IgD-negative memory B cell (primary cell): ENCODE results near the gene CRAMP1. TPM values are rescaled to one million over a fixed set of nuclear protein-coding genes. Genes with fewer than 3 reads are reported as not detected.

Experiments
- H3K27ac Mint-ChIP-seq, 3 donors: one replicate each; pipeline ENCODE4 v1.8.0; 2020 to 2022; ENCODE audit warnings: mild to moderate bottlenecking in 3 of 3, mixed read lengths in 3 of 3, moderate library complexity in 1 of 3
- H3K27me3 Mint-ChIP-seq: one replicate; pipeline ENCODE4 v1.8.0; 2021; ENCODE audit warnings: mixed read lengths
- H3K36me3 Mint-ChIP-seq: one replicate; pipeline ENCODE4 v1.8.0; 2020; ENCODE audit warnings: mild to moderate bottlenecking, mixed read lengths
- H3K4me1 Mint-ChIP-seq, 3 donors: one replicate each; pipeline ENCODE4 v1.8.0; 2020 to 2022; ENCODE audit warnings: mixed read lengths in 3 of 3, mild to moderate bottlenecking in 1 of 3
- H3K4me3 Mint-ChIP-seq, 4 donors: one replicate each; pipeline ENCODE4 v1.8.0; 2020 to 2022; ENCODE audit warnings: mild to moderate bottlenecking in 4 of 4, mixed read lengths in 4 of 4, moderate library complexity in 3 of 4
- H3K9me3 Mint-ChIP-seq, 3 donors: one replicate each; pipeline ENCODE4 v1.8.0; 2020 to 2021; ENCODE audit warnings: mixed read lengths in 3 of 3, mild to moderate bottlenecking in 1 of 3
- polyA plus RNA-seq: library from polyadenylated mRNA; unstranded; fragments of 300-500 nt; fragmentation: Illumina TruSeq; gene quantifications from one replicate; pipeline ENCODE4 v1.2.3, GENCODE V29; 2021

Gene CRAMP1
- polyA plus RNA-seq, 1 donor from 2014 or later, result 4.2 TPM

DNA sequence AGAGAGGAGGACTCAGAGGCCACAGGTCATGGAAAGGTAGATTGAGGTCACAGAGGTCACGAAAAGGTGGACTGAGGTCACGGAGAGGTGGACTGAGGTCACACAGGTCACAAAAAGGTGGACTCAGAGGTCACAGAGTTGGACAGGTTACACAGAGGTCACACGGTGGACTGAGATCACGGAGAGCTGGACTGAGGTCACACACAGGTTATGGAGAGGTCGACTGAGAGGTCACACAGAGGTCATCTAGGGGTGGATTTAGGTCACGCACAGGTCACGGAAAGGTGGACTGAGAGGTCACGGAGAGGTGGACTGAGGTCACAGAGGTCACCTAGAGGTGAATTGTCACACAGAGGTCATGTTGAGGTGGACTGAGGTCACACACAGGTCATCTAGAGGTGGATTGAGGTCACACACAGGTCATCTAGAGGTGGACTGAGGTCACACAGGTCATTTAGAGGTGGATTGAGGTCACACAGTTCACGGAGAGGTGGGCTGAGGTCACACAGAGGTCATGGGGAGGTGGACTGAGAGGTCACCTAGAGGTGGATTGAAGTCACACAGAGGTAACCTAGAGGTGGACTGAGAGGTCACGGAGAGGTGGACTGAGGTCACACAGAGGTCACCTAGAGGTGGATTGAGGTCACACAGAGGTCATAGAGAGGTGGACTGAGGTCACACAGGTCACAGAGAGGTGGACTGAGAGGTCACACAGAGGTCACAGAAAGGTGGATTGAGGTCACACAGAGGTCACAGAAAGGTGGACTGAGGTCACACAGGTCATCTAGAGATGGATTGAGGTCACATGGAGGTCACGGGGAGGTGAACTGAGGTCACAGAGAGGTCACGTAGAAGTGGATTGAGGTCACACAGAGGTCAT lies 39.2 kb downstream of the CRAMP1 start:
- Mint-ChIP-seq H3K4me3 (no peak overlapping the region), H3K36me3 (peaks cover 11% of the 10 kb centered on the region)

DNA sequence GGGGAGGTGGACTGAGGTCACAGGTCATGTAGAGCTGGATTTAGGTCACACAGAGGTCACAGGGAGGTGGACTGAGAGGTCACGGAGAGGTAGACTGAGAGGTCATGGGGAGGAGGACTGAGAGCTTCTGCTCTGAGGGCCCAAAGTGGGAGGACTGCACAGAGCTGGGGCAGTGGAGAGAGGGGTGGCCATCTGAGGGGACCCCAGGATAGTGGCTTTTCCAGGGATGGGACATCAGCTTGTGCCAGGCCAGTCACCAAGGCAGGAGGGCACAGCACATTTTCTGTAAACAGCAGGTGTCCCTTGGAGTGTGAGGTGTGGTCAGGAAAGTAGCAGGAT lies 39.8 kb downstream of the CRAMP1 start:
- Mint-ChIP-seq H3K27me3 (no peaks in the 10 kb centered on the region), H3K27ac (no peak overlapping the region), H3K4me1 (peaks cover 7 to 9% (median 7%) of the 10 kb centered on the region in 3 donors), H3K36me3 (peaks cover 11% of the 10 kb centered on the region), H3K9me3 (no peaks in the 10 kb centered on the region), H3K4me3 (no peak overlapping the region)

More for the DNA sequence above, 39.2 kb downstream of the CRAMP1 start:
- Mint-ChIP-seq H3K4me1 (peaks cover 7 to 11% (median 9%) of the 10 kb centered on the region in 3 donors), H3K27ac (no peak overlapping the region), H3K27me3 (no peaks in the 10 kb centered on the region), H3K9me3 (no peaks in the 10 kb centered on the region)

DNA sequence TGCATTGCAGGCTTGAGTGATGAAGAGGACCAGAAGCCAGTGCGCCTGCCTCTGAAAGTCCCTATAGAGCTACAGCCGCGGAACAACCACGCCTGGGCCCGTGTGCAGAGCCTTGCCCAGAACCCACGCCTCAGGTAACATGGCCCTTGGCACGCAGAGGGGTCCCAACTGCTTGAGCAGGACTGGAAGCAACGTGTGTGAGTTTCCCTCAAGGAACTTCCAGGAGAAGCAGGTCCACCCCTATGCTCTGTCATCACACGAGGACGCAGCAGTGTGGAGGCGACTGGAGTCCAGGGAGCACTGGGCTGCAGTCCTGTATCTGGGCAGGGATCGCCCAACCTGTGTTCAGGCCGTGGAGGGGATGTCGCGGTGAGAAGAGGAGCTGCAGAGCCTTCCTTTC lies 40.9 kb downstream of the CRAMP1 start:
- H3K4me1 Mint-ChIP-seq, result peaks cover 3 to 7% (median 3%) of the 10 kb centered on the region in 3 donors
- H3K9me3 Mint-ChIP-seq, result no peaks in the 10 kb centered on the region
- H3K27ac Mint-ChIP-seq, result no peak overlapping the region
- H3K27me3 Mint-ChIP-seq, result no peaks in the 10 kb centered on the region
- no peak overlapping the region for H3K4me3 Mint-ChIP-seq
- H3K36me3 Mint-ChIP-seq, result peaks cover 13% of the 10 kb centered on the region

- H3K9me3 Mint-ChIP-seq, result no peaks in the 10 kb centered on the region
- peaks cover 13% of the 10 kb centered on the region for H3K36me3 Mint-ChIP-seq
- peaks cover 0 to 6% (median 0%) of the 10 kb centered on the region in 3 donors for H3K4me1 Mint-ChIP-seq
- no peak overlapping the region for H3K4me3 Mint-ChIP-seq
- H3K27ac Mint-ChIP-seq, result peak overlapping the region in 1 of 3 donors; percentile 63
- H3K27me3 Mint-ChIP-seq, result no peaks in the 10 kb centered on the region
Observed at GRCh38 chr16:1654505-1655268, 42.5 kb downstream of the CRAMP1 start.

DNA sequence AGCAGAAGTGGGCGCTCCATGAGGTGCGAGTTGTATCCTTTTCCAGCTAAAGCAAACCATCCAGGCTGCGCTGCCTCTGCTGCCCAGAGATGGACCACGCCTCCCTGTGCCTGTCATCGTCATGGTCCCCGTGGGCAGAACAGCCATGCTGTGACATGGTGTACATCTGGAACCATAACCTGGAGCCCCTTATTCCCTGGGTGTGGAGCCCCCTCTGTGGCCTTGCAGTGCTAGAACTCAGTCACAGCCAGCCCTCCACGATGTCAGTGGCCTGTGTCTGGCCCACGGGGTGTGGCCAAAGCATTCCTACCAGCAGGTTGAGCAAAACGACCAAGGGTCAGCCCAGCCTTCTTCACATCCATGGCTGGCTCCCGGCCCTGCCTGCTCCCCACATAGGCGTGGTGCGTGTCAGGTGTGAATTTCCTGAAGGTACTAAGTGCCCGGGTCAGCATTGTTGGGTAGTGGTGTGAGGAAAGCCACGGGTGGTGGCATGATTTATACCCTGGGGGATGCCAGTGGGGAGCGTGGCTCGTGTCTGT lies 43.2 kb downstream of the CRAMP1 start:
- Mint-ChIP-seq H3K9me3 (no peaks in the 10 kb centered on the region), H3K4me3 (no peak overlapping the region), H3K27ac (no peak overlapping the region), H3K4me1 (peaks cover 0 to 4% (median 0%) of the 10 kb centered on the region in 3 donors), H3K27me3 (no peaks in the 10 kb centered on the region), H3K36me3 (peaks cover 13% of the 10 kb centered on the region)

DNA sequence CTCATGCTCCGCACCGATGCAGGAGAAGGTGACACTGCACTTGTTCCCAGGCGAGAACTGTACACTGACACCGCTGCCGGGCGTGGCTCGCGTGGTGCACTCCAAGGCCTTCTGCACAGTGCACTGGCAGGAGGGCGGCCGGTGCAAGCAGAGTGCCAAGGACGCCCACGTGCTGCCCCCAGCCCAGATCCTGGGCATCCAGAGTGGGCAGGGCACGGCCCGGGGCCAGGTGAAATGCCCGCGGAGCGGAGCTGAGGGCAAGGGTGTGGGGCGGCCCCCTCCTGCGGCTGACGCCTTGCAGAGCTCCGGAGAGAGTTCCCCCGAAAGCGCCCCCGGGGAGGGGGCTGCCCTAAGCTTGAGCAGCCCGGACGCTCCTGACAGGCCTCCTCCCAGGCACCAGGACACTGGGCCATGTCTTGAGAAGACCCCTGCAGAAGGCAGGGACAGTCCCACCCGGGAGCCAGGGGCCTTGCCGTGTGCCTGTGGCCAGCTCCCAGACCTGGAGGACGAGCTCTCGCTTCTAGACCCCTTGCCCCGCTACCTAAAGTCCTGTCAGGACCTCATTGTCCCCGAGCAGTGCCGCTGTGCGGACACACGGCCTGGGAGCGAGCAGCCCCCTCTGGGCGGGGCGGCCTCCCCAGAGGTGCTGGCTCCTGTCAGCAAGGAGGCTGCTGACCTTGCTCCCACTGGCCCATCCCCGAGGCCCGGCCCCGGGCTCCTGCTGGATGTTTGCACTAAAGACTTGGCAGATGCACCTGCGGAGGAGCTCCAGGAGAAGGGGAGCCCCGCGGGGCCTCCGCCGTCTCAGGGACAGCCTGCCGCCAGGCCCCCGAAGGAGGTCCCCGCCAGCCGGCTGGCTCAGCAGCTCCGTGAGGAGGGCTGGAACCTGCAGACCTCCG lies 44.0 kb downstream of the CRAMP1 start:
- Mint-ChIP-seq H3K27me3 (no peaks in the 10 kb centered on the region), H3K9me3 (no peaks in the 10 kb centered on the region), H3K36me3 (peaks cover 13% of the 10 kb centered on the region), H3K27ac (no peak overlapping the region), H3K4me1 (peaks cover 0 to 4% (median 0%) of the 10 kb centered on the region in 3 donors), H3K4me3 (no peak overlapping the region)

DNA sequence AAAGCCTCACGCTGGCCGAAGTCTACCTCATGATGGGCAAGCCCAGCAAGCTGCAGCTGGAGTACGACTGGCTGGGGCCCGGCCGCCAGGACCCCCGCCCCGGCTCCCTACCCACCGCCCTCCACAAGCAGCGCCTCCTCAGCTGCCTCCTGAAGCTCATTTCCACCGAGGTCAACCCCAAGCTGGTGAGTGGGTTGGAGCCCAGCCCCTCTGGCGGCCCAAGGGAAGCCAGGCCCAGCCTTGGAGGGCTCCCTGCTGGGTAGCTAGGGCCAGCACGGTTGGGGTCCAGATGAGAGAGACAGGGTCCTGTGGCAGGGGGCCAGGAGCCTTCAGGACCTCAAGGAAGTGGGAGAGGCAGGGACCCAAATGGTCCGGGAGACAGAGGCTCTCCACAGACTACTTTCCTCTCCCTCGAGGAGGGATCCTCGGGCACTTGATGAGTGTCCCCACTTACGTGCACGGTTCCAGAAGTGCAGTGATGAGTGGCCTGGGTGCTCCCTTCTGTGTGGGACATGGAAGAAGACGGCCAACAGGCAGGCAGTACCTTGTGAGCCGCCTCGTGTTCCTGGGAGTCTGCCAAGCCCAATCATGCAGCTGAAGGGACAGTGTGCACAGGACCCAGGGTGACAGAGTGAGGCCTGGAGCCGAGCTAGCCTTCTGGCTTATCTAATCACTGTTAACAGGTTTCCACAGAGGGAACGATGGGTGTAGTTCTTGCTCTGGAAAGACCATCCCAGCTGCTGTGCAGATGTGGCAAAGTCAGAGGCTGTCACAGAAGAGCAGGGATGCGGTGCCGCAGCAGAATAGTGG lies 44.9 kb downstream of the CRAMP1 start:
- no peak overlapping the region for H3K4me3 Mint-ChIP-seq
- H3K9me3 Mint-ChIP-seq, result no peaks in the 10 kb centered on the region
- peaks cover 10% of the 10 kb centered on the region for H3K36me3 Mint-ChIP-seq
- H3K27me3 Mint-ChIP-seq, result no peaks in the 10 kb centered on the region
- H3K4me1 Mint-ChIP-seq, result peaks cover 0 to 2% (median 0%) of the 10 kb centered on the region in 3 donors
- H3K27ac Mint-ChIP-seq, result no peak overlapping the region

GRCh38 chr16:1657841-1658240 lies 45.7 kb downstream of the CRAMP1 start:
- no peaks in the 10 kb centered on the region for H3K9me3 Mint-ChIP-seq
- peaks cover 10% of the 10 kb centered on the region for H3K36me3 Mint-ChIP-seq
- no peak overlapping the region for H3K4me3 Mint-ChIP-seq
- H3K27me3 Mint-ChIP-seq, result no peaks in the 10 kb centered on the region
- no peak overlapping the region for H3K27ac Mint-ChIP-seq
- H3K4me1 Mint-ChIP-seq, result peaks cover 0 to 2% (median 0%) of the 10 kb centered on the region in 3 donors

DNA sequence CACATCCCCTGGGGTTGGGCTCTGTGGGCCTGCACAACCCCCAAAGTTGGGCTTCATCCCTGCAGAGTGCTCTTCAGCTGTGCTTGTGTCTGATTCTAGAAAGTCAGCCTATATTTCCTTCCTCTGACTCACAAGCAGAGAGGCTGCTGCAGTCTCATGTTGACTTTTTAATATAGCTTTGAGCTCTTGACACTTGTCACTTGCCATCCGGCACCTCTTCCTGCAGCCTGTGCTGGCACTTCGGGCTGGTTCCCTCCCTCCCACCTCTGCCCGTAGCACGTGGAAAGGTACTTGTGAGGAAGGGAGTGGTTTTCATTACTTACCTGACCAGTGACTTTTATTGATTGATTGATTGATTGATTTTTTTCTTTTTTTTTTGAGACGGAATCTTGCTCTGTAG lies 46.9 kb downstream of the CRAMP1 start:
- H3K4me3 Mint-ChIP-seq, result no peak overlapping the region
- H3K27ac Mint-ChIP-seq, result no peak overlapping the region
- H3K36me3 Mint-ChIP-seq, result peaks cover 10% of the 10 kb centered on the region
- H3K4me1 Mint-ChIP-seq, result peaks cover 0 to 2% (median 0%) of the 10 kb centered on the region in 3 donors
- H3K27me3 Mint-ChIP-seq, result no peaks in the 10 kb centered on the region
- no peaks in the 10 kb centered on the region for H3K9me3 Mint-ChIP-seq

- no peak overlapping the region for H3K4me3 Mint-ChIP-seq
- peaks cover 0 to 2% (median 0%) of the 10 kb centered on the region in 3 donors for H3K4me1 Mint-ChIP-seq
- H3K27ac Mint-ChIP-seq, result no peak overlapping the region
Observed at GRCh38 chr16:1661826-1662225, 49.7 kb downstream of the CRAMP1 start.

GRCh38 chr16:1662543-1662942 lies 50.4 kb downstream of the CRAMP1 start:
- H3K4me3 Mint-ChIP-seq, result no peak overlapping the region
- no peaks in the 10 kb centered on the region for H3K9me3 Mint-ChIP-seq
- H3K27me3 Mint-ChIP-seq, result no peaks in the 10 kb centered on the region
- no peaks in the 10 kb centered on the region for H3K36me3 Mint-ChIP-seq
- no peak overlapping the region for H3K27ac Mint-ChIP-seq
- H3K4me1 Mint-ChIP-seq, result peaks cover 0 to 2% (median 0%) of the 10 kb centered on the region in 3 donors

More at GRCh38 chr16:1661826-1662225, 49.7 kb downstream of the CRAMP1 start:
- H3K36me3 Mint-ChIP-seq, result peaks cover 3% of the 10 kb centered on the region
- H3K9me3 Mint-ChIP-seq, result no peaks in the 10 kb centered on the region
- no peaks in the 10 kb centered on the region for H3K27me3 Mint-ChIP-seq

DNA sequence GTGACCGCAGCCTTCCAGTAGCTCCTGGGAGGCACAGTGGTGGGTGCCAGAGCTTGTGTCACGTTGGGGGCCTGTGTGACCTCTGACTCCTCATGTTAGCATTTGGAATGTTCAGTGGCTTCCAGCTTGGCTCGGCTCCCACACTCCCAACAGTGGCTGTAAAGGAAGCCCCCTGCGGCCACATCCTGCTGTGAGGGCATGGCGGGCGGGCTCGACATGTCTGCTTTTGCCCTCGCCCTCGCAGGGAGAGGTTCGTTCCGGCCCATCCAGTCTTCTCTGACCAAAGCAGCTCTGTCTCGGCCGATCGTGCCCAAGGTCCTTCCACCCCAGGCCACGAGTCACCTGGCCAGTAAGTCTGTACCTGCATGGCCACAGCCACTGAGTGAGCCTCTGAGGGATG lies 53.7 kb downstream of the CRAMP1 start:
- Mint-ChIP-seq H3K9me3 (no peaks in the 10 kb centered on the region), H3K27ac (peak overlapping the region in 1 of 3 donors; percentile 39), H3K4me1 (no peaks in the 10 kb centered on the region), H3K4me3 (no peak overlapping the region), H3K27me3 (no peaks in the 10 kb centered on the region), H3K36me3 (peaks cover under 1% of the 10 kb centered on the region)

GRCh38 chr16:1666316-1666715 lies 54.2 kb downstream of the CRAMP1 start:
- Mint-ChIP-seq H3K36me3 (peaks cover 4% of the 10 kb centered on the region), H3K27me3 (no peaks in the 10 kb centered on the region), H3K4me1 (no peaks in the 10 kb centered on the region), H3K9me3 (no peaks in the 10 kb centered on the region), H3K27ac (peak overlapping the region in 1 of 3 donors; percentile 39), H3K4me3 (no peak overlapping the region)

DNA sequence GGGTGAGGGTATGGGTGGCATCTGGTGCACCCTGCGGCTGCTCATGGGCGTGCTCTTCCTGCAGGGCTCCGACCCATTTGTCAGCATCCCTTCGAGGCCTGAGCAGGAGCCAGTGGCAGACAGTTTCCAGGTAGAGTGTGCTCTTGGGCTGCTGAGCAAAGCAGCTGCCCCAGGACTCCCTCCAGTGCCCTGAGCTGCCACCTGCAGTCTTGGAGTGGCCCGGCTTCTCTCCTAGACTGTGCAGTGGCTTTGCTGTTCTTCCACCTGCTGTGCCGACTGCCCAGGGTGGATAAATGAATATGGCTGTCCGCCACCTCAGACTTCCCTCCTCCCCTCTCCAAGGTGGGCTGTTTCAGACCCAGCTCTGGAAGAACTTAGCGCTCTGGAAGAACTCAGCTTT lies 55.1 kb downstream of the CRAMP1 start:
- H3K36me3 Mint-ChIP-seq, result peaks cover 4% of the 10 kb centered on the region
- H3K27ac Mint-ChIP-seq, result no peak overlapping the region
- H3K27me3 Mint-ChIP-seq, result no peaks in the 10 kb centered on the region
- no peak overlapping the region for H3K4me3 Mint-ChIP-seq
- H3K4me1 Mint-ChIP-seq, result no peaks in the 10 kb centered on the region
- H3K9me3 Mint-ChIP-seq, result no peaks in the 10 kb centered on the region
